ENCODE results near the gene CYB561A3. TPM values are rescaled to one million over a fixed set of nuclear protein-coding genes. Genes with fewer than 3 reads are reported as not detected.
A peak's percentile ranks its signal among the peaks of the same experiment; 100 is the strongest.

CYB561A3 gene
- total RNA-seq, 1 donor from 2014 or later = 26.4 TPM

- H3K9me3 Mint-ChIP-seq (ENCODE audit: unreplicated experiment) = no peaks in the 10 kb centered on the region
- TF ChIP-seq EZH2 (IDR thresholded peaks at IDR 0.05; ENCODE audit: insufficient read depth, low read length) (no peak), CTCF (IDR thresholded peaks at IDR 0.05; ENCODE audit: insufficient read depth, low read depth, low read length) (no peak)
- Histone ChIP-seq H3K9ac (ENCODE audit: low read length) (peak overlapping the region; percentile 100), H3K27me3 (ENCODE audit: insufficient read depth, low read length) (no peaks in the 10 kb centered on the region), H3K4me1 (ENCODE audit: insufficient read depth, low read length) (peaks cover 37% of the 10 kb centered on the region), H3K36me3 (ENCODE audit: insufficient read depth, low read length) (peaks cover 19% of the 10 kb centered on the region), H2AFZ (ENCODE audit: low read depth, low read length) (peak overlapping the region; percentile 97), H3K4me2 (ENCODE audit: low read length) (peak overlapping the region; percentile 98), H3K4me3 (ENCODE audit: insufficient read depth, low read depth, low read length) (peak overlapping the region; percentile 88), H3K9me3 (ENCODE audit: insufficient read depth, low read depth, low read length) (no peaks in the 10 kb centered on the region), H3K79me2 (ENCODE audit: insufficient read depth, low read length) (peaks cover 60% of the 10 kb centered on the region), H3K27ac (ENCODE audit: low read depth, low read length) (peak overlapping the region; percentile 94), H4K20me1 (ENCODE audit: insufficient read depth, low read length) (peaks cover 49% of the 10 kb centered on the region)
- no peak for DNase-seq (ENCODE audit: low read depth)
- FAIRE-seq = no peak
- H3K4me3 Mint-ChIP-seq (ENCODE audit: unreplicated experiment) = peak overlapping the region; percentile 98
- peak overlapping the region; percentile 77 for H3K27ac Mint-ChIP-seq (ENCODE audit: unreplicated experiment)
- no peaks in the 10 kb centered on the region for H3K27me3 Mint-ChIP-seq (ENCODE audit: low read depth, unreplicated experiment)
- H3K4me1 Mint-ChIP-seq (ENCODE audit: low read depth, unreplicated experiment) = peaks cover 45% of the 10 kb centered on the region
- peaks cover 2% of the 10 kb centered on the region for H3K36me3 Mint-ChIP-seq (ENCODE audit: low read depth, unreplicated experiment)
Measured at GRCh38 chr11:61332281-61332796, 29.3 kb downstream of the CYB561A3 start.

- H3K4me1 Mint-ChIP-seq (ENCODE audit: low read depth, unreplicated experiment) = peaks cover 45% of the 10 kb centered on the region
- peak overlapping the region; percentile 77 for H3K27ac Mint-ChIP-seq (ENCODE audit: unreplicated experiment)
- Histone ChIP-seq H2AFZ (ENCODE audit: low read depth, low read length) (no peak overlapping the region), H3K79me2 (ENCODE audit: insufficient read depth, low read length) (peaks cover 67% of the 10 kb centered on the region), H3K4me1 (ENCODE audit: insufficient read depth, low read length) (peaks cover 38% of the 10 kb centered on the region), H3K4me2 (ENCODE audit: low read length) (peak overlapping the region; percentile 98), H3K9me3 (ENCODE audit: insufficient read depth, low read depth, low read length) (no peaks in the 10 kb centered on the region), H3K9ac (ENCODE audit: low read length) (peak overlapping the region; percentile 100), H3K27ac (ENCODE audit: low read depth, low read length) (peak overlapping the region; percentile 94), H3K36me3 (ENCODE audit: insufficient read depth, low read length) (peaks cover 20% of the 10 kb centered on the region), H3K4me3 (ENCODE audit: insufficient read depth, low read depth, low read length) (peak overlapping the region; percentile 88), H4K20me1 (ENCODE audit: insufficient read depth, low read length) (peaks cover 56% of the 10 kb centered on the region), H3K27me3 (ENCODE audit: insufficient read depth, low read length) (no peaks in the 10 kb centered on the region)
- no peak for DNase-seq (ENCODE audit: low read depth)
- H3K36me3 Mint-ChIP-seq (ENCODE audit: low read depth, unreplicated experiment) = peaks cover 2% of the 10 kb centered on the region
- no peaks in the 10 kb centered on the region for H3K9me3 Mint-ChIP-seq (ENCODE audit: unreplicated experiment)
- H3K4me3 Mint-ChIP-seq (ENCODE audit: unreplicated experiment) = peak overlapping the region; percentile 98
- no peak for FAIRE-seq
- TF ChIP-seq CTCF (IDR thresholded peaks at IDR 0.05; ENCODE audit: insufficient read depth, low read depth, low read length) (no peak), EZH2 (IDR thresholded peaks at IDR 0.05; ENCODE audit: insufficient read depth, low read length) (no peak)
- no peaks in the 10 kb centered on the region for H3K27me3 Mint-ChIP-seq (ENCODE audit: low read depth, unreplicated experiment)
Measured at GRCh38 chr11:61331651-61332050, 30.0 kb downstream of the CYB561A3 start.

GRCh38 chr11:61329871-61330270, 31.8 kb downstream of the CYB561A3 start:
- no peaks in the 10 kb centered on the region for H3K9me3 ChIP-seq (ENCODE audit: insufficient read depth, low read depth, low read length)
- no peak overlapping the region for H3K4me2 ChIP-seq (ENCODE audit: low read length)
- peaks cover 30% of the 10 kb centered on the region for H3K36me3 ChIP-seq (ENCODE audit: insufficient read depth, low read length)
- H3K79me2 ChIP-seq (ENCODE audit: insufficient read depth, low read length) = peaks cover 83% of the 10 kb centered on the region
- TF ChIP-seq EZH2 (IDR thresholded peaks at IDR 0.05; ENCODE audit: insufficient read depth, low read length) = no peak
- TF ChIP-seq CTCF (IDR thresholded peaks at IDR 0.05; ENCODE audit: insufficient read depth, low read depth, low read length) = no peak
- Mint-ChIP-seq H3K4me3 (ENCODE audit: unreplicated experiment) (no peak overlapping the region), H3K4me1 (ENCODE audit: low read depth, unreplicated experiment) (peaks cover 55% of the 10 kb centered on the region), H3K9me3 (ENCODE audit: unreplicated experiment) (no peaks in the 10 kb centered on the region), H3K27ac (ENCODE audit: unreplicated experiment) (no peak overlapping the region), H3K36me3 (ENCODE audit: low read depth, unreplicated experiment) (peaks cover 8% of the 10 kb centered on the region), H3K27me3 (ENCODE audit: low read depth, unreplicated experiment) (no peaks in the 10 kb centered on the region)
- H3K9ac ChIP-seq (ENCODE audit: low read length) = no peak overlapping the region
- no peak overlapping the region for H2AFZ ChIP-seq (ENCODE audit: low read depth, low read length)
- no peaks in the 10 kb centered on the region for H3K27me3 ChIP-seq (ENCODE audit: insufficient read depth, low read length)
- H3K27ac ChIP-seq (ENCODE audit: low read depth, low read length) = no peak overlapping the region
- H4K20me1 ChIP-seq (ENCODE audit: insufficient read depth, low read length) = peaks cover 73% of the 10 kb centered on the region
- FAIRE-seq (no peak), DNase-seq (ENCODE audit: low read depth) (no peak)
- H3K4me1 ChIP-seq (ENCODE audit: insufficient read depth, low read length) = peaks cover 37% of the 10 kb centered on the region
- H3K4me3 ChIP-seq (ENCODE audit: insufficient read depth, low read depth, low read length) = no peak overlapping the region

Data from astrocyte (in vitro differentiated cells and primary cell).